SK-N-MC (cell line): ENCODE data around the gene SH3GL3.
A peak's percentile ranks its signal among the peaks of the same experiment; 100 is the strongest.

Source experiments
- DNase-seq: peaks from one replicate; pipeline ENCODE4 v3.0.0-alpha.2; 2011; ENCODE audit warnings: low read depth, low spot score
- H3K27ac ChIP-seq: fragments of 200-600 bp; sonication (generic); 2 replicates; pipeline ENCODE4 v1.5.1; 2016; ENCODE audit warnings: mixed run types
- H3K36me3 ChIP-seq: fragments of 200-600 bp; sonication (generic); 2 replicates; pipeline ENCODE4 v1.6.1; 2017; ENCODE audit warnings: antibody characterized with exemption, low read length, mixed read lengths; ENCODE audit not compliant: insufficient read depth
- H3K4me3 ChIP-seq: fragments of 200-600 bp; sonication (generic); 2 replicates; pipeline ENCODE4 v1.5.1; 2016
- H3K9ac ChIP-seq: fragments of 200-600 bp; sonication (generic); 2 replicates; pipeline ENCODE4 v1.8.0; 2017; ENCODE audit warnings: mixed run types, mixed read lengths; ENCODE audit not compliant: insufficient read length
- H3K9me3 ChIP-seq: fragments of 200-600 bp; sonication (generic); 2 replicates; pipeline ENCODE4 v1.6.1; 2017; ENCODE audit warnings: low read depth, mild to moderate bottlenecking, antibody characterized with exemption, low read length, moderate library complexity, mixed read lengths
- EZH2 ChIP-seq: fragments of 200-600 bp; sonication (generic); IDR thresholded peaks from one replicate; pipeline ENCODE4 v1.6.1; 2017; ENCODE audit warnings: antibody characterized with exemption
- FOXP2 ChIP-seq: optimal IDR thresholded peaks from 2 replicates; pipeline ENCODE3; 2011; ENCODE audit warnings: mild to moderate bottlenecking, moderate library complexity; ENCODE audit not compliant: insufficient read depth; ENCODE audit errors: extremely low read length, control extremely low read depth
- POLR2AphosphoS5 ChIP-seq: IDR thresholded peaks from 2 replicates; pipeline ENCODE4 v1.6.1; 2012; ENCODE audit warnings: mild to moderate bottlenecking, low read depth, low read length, borderline replicate concordance

SH3GL3 gene

GRCh38 chr15:83430441-83430840 is 16.7 kb upstream of the SH3GL3 start:
- Histone ChIP-seq H3K4me3 (peak overlapping the region; percentile 50; the same call in 1 of the 2 replicates), H3K27ac (no peak overlapping the region), H3K9me3 (no peaks in the 10 kb centered on the region), H3K36me3 (no peaks in the 10 kb centered on the region), H3K9ac (no peak overlapping the region)
- TF ChIP-seq EZH2 = no peak
- TF ChIP-seq POLR2AphosphoS5 = no peak
- TF ChIP-seq FOXP2 = no peak
- DNase-seq = no peak

GRCh38 chr15:83431521-83431920 is 15.6 kb upstream of the SH3GL3 start:
- no peaks in the 10 kb centered on the region for H3K9me3 ChIP-seq
- no peak for DNase-seq
- no peak overlapping the region for H3K27ac ChIP-seq
- H3K36me3 ChIP-seq = no peaks in the 10 kb centered on the region
- no peak overlapping the region for H3K9ac ChIP-seq
- no peak overlapping the region for H3K4me3 ChIP-seq
- TF ChIP-seq EZH2 (no peak), POLR2AphosphoS5 (no peak), FOXP2 (no peak)

- no peaks in the 10 kb centered on the region for H3K9me3 ChIP-seq
- no peak overlapping the region for H3K4me3 ChIP-seq
- TF ChIP-seq POLR2AphosphoS5 = no peak
- no peak for TF ChIP-seq EZH2
- TF ChIP-seq FOXP2 = no peak
- H3K9ac ChIP-seq = no peak overlapping the region
- no peak overlapping the region for H3K27ac ChIP-seq
- H3K36me3 ChIP-seq = no peaks in the 10 kb centered on the region
- DNase-seq = no peak
Measured at GRCh38 chr15:83435202-83435601, 11.9 kb upstream of the SH3GL3 start.

- no peak overlapping the region for H3K4me3 ChIP-seq
- H3K36me3 ChIP-seq = no peaks in the 10 kb centered on the region
- H3K27ac ChIP-seq = no peak overlapping the region
- H3K9ac ChIP-seq = no peak overlapping the region
- no peak for TF ChIP-seq FOXP2
- TF ChIP-seq POLR2AphosphoS5 = no peak
- no peak for TF ChIP-seq EZH2
- no peak for DNase-seq
- H3K9me3 ChIP-seq = no peaks in the 10 kb centered on the region
Measured at GRCh38 chr15:83435782-83436181, 11.4 kb upstream of the SH3GL3 start.

GRCh38 chr15:83436513-83437158 is 10.5 kb upstream of the SH3GL3 start:
- DNase-seq = no peak
- no peaks in the 10 kb centered on the region for H3K9me3 ChIP-seq
- H3K27ac ChIP-seq = no peak overlapping the region
- H3K9ac ChIP-seq = no peak overlapping the region
- H3K4me3 ChIP-seq = no peak overlapping the region
- TF ChIP-seq POLR2AphosphoS5 (no peak), FOXP2 (no peak), EZH2 (no peak)
- H3K36me3 ChIP-seq = no peaks in the 10 kb centered on the region

DNA sequence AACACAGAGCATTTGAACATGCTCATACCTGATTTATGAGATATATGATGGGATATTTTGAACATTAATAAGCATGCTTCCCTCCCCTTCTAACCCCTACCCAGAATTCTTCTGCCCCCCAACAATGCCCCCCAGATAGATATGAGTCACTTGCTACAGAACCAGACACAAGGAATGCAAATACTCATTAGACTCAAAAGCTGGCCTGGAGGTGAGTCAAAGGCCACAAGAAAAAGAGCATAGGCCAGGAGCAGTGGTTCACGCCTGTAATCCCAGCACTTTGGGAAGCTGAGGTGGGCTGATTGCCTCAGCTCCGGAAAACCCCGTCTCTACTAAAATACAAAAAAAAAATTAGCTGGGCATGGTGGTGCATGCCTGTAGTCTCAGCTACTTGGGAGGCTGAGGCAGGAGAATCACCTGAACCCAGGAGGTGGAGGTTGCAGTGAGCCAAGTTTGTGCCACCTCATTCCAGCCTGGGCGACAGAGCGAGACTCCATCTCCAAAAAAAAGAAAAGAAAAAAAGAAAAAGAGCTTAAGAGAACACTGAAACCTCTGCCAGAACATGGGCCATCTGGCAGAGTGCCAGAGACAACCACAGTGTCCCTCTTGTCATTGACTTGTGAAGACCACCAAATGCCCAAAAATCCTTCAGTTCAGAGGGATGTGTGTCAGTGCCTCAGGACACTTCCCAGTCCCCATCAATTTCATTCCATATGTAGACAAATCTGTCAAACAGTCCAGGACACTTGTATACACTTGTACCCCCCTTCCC is 3.9 kb upstream of the SH3GL3 start:
- Histone ChIP-seq H3K36me3 (no peaks in the 10 kb centered on the region), H3K4me3 (no peak overlapping the region), H3K9me3 (no peaks in the 10 kb centered on the region), H3K27ac (no peak overlapping the region), H3K9ac (no peak overlapping the region)
- TF ChIP-seq EZH2 = no peak
- TF ChIP-seq POLR2AphosphoS5 = no peak
- no peak for TF ChIP-seq FOXP2
- DNase-seq = no peak

- Histone ChIP-seq H3K36me3 (no peaks in the 10 kb centered on the region), H3K9me3 (no peaks in the 10 kb centered on the region), H3K9ac (no peak overlapping the region), H3K27ac (peak overlapping the region; percentile 14), H3K4me3 (no peak overlapping the region; the same call in 1 of the 2 replicates)
- no peak for TF ChIP-seq EZH2
- TF ChIP-seq POLR2AphosphoS5 = no peak
- no peak for TF ChIP-seq FOXP2
- no peak for DNase-seq
Measured at GRCh38 chr15:83444936-83445335, 2.2 kb upstream of the SH3GL3 start.

DNA sequence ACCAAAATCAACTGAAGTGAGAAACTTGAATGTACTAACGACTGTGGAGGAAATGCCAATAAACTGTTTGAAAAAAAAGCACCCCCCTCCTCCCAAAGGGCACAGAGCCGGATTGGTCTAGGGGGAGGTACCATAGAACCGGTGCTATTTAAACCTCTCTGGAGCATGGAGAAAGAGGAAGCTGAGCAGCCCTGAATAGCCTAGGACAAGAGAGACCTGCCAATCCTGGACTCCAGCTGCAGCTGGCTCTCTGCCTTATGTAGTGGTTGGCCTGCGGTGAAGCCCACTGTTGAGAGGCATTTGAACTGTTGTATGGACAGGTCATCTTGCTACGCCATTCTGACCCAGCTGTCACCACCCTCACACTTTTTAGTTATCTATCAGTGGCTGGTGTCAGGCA is 1.5 kb upstream of the SH3GL3 start:
- TF ChIP-seq EZH2 = no peak
- TF ChIP-seq FOXP2 = no peak
- Histone ChIP-seq H3K36me3 (no peaks in the 10 kb centered on the region), H3K9me3 (no peaks in the 10 kb centered on the region), H3K27ac (peak overlapping the region; percentile 14; the same call in 1 of the 2 replicates), H3K9ac (no peak overlapping the region), H3K4me3 (no peak overlapping the region; the same call in 1 of the 2 replicates)
- no peak for DNase-seq
